HG02852 (cell line): ENCODE measurements around the gene SPTB.

Experiments
- ATAC-seq: cut with Tn5 transposase; IDR thresholded peaks from one replicate; pipeline ENCODE4 v1.9.1; 2021; ENCODE audit warnings: mild to moderate bottlenecking, moderate library complexity; ENCODE audit not compliant: unreplicated experiment

Gene SPTB

DNA sequence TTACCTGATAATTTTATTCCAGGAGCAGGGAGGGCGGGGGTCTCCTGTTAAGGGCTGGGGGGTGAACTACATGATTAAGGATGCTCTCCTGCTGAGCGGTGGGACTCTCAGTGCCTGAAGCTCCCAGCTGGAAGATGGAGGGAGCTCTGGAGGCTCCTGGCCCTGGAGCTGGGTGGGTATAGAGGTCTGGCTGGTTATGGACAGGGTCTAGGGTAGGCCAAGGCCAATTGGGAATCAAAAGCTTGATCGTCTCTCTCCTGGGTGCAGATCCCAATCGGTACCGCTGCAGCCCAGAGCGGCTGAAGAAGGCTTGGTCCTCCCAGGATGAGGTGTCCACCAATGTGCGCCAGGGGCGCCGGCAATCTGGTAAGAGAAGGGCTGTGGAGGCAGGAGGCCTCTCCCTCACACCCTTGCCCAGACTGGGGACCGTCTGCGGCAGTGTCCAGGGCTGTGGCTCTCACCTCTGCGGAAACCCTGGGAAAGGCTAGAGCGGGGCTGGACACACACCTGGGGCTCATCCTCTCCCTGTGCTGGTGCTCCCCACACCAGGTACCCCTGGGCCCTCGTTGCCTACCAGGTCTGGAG lies 147.1 kb downstream of the SPTB start:
- no peak for ATAC-seq

DNA sequence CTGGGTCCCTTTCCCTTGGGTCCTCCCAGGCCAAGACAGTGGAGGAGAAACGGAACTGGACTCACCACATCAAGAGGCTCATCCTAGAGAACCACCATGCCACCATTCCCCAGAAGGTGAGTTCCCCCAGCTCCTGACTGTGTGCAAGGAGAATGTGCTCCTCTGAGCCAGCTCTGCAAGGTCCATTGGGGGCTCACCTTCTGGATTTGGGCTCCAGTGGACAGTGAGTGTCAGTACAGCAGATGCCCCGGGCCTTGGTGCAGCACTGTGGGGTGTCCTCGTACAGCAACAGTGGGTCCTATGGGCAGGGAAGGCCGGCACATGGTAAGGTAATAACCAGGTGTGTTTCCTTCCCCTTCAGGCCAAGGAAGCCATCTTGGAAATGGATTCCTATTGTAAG lies 147.6 kb downstream of the SPTB start:
- ATAC-seq, result no peak

DNA sequence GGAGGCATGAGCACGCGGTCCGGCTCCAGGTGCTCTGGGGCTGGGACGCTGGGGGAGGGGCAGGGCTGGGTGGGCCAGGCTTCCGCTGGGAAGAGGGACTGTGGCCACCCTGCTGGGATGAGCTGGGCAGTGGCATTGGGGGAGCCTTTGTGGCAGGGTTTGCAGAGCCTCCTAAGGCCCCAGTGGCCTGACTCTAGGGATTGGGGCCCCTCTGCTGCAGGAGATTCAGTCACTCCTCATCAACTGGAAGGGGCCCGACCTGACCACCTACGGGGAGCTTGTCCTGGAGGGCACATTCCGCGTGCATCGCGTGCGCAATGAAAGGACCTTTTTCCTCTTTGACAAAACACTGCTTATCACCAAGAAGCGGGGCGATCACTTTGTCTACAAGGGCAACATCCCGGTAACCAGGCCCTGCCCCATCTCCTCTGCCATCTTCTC lies 148.5 kb downstream of the SPTB start:
- ATAC-seq, result no peak

DNA sequence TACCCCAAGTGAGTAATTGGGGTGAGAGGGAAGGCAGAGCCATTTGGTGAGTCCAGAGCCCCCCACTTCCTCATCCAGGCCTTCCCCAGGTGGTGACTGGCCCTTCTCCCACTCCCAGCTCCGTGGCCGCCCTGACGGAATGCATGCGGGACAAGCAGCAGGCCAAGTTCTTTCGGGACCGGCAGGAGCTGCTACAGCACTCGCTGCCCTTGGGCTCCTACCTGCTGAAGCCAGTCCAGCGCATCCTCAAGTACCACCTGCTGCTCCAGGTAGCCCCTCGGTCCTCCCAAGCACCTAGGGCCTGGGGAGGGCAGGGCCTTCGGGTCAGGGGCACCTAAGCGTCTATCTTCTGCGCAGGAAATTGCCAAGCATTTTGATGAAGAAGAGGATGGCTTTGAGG lies 149.0 kb downstream of the SPTB start:
- ATAC-seq, result no peak

DNA sequence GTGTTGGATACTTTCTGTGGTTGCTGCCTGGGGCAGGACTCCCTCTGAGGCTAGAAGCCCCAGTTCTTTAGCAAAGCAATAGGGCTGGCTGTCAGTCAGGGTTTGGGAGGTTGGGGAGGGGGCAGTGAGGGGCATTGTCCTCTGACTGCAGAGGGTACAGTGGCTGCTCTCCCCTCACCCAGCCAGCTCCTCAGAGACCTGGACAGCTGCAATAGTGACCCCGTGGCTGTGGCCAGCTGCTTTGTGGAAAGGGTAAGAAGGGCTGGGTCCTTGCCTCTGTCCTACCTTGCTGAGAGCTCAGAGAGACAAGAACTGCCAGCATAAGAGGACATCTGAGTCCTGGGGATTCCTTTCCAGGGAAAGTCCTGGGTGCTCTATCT lies 149.7 kb downstream of the SPTB start:
- no peak for ATAC-seq

DNA sequence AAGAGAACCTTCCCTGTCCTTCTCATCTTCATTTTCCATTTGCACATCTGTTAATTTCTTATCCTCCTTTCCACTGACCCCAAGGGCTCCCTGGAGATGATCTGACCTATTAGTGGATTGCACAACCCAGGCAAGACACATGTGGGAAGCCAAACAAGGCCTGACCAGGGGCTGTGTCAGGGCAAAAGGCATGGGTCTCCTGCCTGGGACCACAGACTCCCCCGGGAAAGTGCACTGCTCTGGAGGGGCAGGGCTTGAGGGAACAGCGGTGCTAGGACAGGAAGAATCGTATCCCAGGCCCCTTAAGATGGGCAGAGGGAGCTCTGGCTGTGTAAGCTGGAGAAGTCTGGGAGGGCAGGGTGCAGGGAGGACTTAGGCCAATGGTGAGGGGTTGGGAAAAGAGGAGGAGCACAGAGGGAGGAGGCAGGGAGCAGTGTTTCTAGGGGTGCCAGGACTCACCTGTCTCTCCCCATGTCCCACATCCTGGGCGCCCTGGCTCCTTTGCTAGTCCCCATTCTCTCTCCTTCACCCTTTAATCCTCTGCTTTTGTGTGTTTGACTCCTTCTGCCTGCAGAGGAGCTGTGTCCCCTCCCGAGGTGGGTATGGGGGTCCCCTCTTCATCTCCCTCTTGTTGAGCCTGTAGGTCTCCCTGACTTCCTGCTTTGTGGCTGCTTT lies 150.2 kb downstream of the SPTB start:
- ATAC-seq, result no peak

DNA sequence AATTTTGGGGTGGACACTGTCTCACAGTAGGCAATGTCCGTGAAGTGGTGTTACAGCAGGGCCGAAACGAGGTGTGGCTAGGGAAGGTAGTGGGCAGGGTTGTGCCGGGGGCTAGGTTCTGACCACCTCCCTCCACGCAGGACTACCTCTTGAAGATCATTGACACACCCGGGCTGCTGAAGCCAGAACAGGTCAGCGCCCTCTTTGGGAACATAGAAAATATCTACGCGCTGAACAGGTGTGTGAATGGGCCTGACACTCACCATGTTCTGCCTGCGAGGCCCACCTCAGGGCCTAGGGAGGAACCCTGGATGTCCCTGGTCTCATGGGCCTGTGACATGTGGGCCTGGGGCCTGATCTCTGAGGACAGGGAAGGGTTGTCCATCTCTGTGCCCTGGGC lies 150.9 kb downstream of the SPTB start:
- ATAC-seq, result no peak

DNA sequence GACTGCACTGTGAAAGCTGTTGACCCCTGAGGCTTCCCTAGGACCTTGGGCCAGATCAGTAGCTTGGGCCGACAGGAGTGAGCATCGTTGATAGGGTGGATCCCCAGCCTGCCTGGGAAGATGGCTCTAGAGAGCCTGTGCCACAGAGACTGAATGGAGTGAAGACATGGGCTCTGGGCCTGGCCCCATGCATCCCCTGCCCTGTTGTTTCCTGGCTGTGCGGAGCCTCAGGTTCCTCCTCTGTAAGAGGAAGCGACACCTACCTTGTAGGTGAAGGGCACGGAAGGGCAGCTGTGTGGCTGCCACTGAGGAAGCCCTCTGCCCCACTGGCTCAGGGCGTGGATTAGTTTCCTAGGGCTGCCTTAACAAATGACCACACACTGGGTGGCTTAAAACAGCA lies 151.6 kb downstream of the SPTB start:
- no peak for ATAC-seq

DNA sequence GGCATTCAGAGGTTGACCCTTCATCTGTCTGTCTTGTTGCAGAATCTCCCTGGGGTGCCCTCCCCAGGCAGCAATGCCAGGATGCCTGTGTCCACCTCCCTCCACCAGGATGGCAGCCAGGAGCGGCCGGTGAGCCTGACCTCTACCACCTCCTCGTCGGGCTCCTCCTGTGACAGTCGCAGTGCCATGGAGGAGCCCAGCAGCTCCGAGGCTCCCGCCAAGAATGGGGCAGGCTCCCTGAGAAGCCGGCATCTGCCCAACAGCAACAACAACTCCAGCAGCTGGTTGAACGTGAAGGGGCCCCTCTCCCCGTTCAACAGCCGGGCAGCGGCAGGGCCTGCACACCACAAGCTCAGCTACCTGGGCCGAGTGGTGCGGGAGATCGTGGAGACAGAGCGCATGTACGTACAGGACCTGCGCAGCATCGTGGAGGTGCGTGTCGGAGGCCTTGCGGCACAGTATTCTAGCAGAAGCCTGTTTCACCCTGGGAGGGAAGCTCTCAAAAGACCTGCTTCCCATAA lies 152.1 kb downstream of the SPTB start:
- ATAC-seq, result no peak

DNA sequence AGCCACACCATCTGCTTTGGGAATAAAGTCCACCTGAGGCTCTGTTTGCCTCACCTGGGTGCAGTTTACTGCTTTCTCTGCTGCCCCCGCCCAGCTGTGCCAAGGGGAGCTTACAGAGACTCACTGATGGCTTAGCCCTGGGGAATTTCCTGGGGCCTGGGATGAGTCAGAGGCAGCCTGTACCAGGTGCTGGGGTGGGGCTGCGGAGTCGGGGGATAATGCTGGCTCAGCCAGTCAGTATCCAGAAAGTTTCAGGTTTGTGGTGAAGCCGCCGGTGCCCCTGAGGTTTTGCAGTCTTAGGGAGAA lies 153.2 kb downstream of the SPTB start:
- peak; percentile 54 for ATAC-seq

DNA sequence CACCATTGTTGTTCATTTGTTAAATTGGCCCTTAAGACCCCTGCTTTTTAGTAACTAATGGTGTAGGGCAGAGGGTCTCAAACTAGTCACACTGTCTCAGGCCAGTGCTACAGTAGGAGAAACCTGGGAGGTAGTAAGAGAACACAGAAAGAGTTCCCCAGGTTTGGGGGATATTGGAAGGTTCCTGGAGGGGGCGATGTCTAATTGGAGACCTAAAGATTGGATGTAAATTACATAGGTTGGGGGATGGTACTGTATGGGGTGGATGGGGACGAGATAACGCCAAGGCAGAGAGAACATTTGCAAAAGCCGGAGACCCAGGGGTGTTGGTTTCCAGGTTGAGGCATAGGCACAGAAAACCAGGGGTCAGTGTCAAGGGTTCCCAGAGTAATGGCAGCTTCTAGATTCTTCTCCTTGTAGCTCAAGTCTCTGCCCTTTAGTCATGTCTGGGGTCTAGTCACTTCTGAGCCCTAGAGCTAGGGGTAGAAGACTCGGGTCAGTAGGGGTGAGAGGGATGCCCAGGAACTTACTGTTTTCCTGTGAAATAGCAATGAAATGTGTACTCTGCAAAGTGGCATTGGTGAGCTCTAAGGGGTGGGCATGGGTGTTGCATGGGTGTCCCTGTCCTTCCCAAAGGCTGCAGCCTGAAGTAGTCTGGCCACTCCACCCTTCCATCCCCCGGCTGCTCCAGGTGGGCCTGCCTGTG lies 153.7 kb downstream of the SPTB start:
- no peak for ATAC-seq

DNA sequence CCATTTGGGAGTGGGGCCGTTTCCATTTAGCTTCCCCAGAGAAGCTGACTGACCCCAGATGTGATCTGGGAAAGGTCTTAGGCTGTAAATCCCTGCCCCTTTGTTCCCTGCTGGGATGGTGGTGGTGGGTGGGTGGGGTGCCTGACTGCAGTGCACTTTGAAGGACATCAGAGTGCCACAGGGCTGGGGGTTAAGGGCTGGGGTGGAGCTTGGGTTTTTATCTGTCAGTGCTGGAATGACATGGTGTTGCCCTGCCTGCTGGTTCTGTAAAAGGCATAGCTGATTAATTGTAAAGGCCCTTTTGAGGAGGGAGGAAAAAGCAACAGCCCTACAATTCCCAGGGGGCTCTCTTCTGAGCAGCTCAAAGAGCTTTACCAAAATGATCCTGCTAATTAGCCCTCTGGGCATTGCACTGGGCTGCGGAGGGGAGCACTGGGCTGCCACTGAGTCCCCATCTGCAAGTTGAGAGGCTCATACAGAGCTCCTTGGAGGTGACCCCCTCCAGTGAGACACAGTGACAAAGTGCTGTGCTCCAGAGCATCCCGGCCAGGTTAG lies 154.4 kb downstream of the SPTB start:
- ATAC-seq, result no peak

DNA sequence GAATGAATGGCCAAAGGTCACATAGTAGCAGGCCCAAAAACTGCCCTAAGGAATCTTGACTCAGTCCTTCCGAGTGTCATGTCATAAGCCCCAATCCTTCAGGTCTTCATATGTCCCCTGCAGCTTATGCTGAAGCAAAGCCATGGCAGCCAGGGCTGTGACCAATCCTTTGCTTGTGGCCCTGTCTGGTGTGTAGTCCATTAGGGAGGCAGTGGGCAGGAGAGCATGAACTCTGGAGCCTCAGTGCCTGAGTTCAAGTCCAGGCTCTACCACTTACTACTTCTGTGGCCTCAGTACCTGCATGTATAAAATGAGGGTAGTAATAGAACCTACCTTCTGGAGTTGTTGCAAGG lies 155.2 kb downstream of the SPTB start:
- ATAC-seq, result no peak

DNA sequence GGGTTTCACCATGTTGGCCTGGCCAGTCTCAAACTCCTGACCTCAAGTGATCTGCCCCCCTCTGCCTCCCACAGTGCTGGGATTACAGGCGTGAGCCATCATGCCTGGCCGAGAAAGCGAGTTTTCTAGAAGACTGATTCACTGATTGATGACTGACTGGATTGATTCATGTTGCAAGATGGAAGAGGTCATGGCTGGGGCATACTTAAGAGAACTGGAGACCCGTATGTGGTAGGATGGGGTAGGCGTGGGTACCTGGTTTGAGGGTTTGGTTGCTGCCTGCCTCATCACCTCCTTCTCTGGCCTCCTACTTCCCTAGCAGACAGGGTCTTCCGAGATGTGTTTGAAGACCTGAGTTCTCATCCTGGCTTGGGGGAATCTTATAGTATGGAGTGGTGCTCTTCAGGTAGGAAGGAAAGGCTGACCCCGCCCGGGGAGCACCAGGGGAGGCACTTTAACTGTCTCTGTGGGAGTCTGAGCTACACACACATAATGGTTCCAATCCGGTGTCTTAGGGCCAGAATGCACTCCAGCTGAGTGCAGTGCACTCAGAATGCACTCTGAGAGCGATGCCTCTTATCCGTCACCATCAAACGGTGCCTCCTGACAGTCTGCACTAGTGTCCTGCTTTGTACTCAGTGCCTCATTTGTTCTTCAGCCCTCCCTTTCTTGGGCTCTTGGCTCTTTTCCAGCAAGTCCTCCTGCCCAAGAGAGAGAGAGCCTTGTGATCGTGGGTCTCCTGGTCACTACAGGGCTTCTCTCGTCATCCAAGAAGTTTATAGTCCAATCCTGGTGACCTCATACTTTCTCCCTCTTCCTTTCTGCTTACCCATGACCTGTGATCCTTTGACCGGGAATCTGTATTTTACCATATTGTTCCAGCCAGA lies 155.8 kb downstream of the SPTB start:
- ATAC-seq, result no peak

DNA sequence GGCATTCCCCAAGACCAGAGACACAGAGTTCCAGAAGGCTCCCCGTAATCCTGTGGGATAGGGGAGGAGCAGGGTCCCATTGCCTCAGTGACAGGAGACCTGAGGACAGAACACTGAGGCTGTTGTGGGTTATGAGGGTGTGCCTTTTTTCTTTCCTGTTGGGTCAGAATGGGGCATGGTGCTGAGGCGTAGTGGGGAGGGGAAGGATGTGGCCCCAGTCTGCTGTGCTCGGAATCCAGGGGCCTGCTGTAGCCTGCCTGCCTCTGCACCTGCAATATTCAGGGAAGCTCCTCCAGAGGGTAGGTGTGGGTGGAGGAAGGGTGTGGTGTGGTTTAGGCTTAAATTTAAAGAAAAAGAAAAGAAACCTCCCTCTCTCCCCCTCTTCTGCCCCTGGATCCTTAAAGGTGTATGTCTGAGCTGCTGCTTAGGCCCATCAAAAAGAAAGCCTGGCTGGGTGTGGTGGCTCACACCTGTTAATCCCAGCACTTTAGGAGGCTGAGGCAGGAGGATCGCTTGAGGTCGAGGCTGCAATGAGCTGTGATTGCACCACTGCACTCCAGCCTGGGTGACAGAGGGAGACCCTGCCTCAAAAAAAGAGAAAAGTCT lies 156.8 kb downstream of the SPTB start:
- ATAC-seq, result no peak

DNA sequence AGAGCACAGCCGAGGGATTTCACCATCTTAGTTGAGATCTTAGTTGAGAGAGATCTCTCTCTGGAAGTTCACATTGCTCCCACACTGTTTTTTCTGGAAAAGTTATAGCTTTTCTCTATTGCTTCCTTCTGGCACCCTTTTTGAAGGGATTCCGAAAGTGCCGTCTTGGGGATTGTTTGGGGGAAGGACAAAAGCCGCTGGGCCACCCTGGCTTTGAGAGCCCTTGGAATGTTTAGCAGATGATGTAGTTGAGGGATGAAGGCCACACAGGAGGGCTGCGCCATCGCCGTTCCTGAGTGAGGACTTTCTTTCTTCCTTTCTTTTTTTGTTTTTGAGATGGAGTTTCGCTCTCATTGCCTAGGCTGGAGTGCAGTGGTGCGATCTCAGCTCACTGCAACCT lies 157.8 kb downstream of the SPTB start:
- no peak for ATAC-seq

DNA sequence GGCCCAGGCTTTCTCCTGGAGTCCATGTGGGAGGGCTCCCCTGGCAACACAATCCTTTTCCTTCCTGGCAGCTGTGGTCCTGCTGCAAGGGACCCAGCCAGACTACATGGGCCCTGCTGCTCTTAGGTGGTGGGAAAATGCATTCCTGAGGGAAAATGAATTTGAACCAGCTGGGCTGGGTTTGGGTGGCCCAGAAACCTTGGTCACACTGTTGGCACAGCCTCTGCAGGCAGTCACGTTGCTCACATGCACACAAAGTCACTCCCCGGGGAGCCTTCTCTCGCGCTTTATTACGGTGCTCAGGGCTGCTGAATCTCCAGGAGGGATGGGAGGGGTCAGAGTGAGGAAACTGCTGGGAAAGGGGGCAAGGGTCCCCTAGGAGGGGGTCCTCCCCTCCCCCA lies 158.3 kb downstream of the SPTB start:
- ATAC-seq, result no peak

DNA sequence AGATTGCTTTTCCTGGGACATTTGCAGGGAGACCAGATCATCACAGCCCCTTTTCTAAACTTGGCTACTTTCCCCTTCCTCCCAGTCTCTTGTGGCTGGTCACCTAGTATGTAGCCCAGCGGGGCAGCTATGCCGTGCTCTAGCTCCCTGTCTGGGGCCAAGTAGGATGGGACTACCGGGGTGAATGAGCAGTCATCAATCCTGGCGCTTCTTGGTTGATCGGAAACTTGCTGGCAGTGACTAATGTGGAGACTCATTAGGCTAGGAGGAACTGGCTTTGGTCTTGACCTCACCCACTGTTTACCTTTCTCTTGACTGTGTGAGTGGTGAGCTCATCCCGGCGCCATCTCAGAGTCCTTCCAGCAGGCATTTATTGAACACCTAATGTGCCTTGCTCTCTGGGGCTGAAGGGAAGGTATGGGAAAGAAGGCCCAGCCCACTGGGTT lies 159.6 kb downstream of the SPTB start:
- no peak for ATAC-seq

DNA sequence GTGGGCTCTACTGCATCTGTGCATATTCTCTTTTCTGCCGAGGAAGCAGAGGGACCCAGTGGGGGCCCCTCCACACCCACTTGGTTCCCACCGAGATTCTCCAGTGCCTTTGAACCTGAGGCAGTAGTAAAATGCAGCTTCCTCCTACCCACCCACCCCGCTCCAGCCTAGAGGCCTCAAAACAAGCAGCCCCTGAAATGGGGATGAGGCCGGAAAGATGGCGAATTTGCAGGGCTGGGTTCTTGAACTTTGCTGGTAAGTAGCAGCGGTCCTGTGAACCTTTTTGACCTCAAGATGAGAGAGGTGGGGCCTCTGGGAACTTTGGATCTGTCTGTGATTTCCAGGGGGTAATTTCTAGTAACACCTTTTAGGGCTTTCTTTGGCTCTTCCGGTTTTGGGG lies 160.1 kb downstream of the SPTB start:
- no peak for ATAC-seq

DNA sequence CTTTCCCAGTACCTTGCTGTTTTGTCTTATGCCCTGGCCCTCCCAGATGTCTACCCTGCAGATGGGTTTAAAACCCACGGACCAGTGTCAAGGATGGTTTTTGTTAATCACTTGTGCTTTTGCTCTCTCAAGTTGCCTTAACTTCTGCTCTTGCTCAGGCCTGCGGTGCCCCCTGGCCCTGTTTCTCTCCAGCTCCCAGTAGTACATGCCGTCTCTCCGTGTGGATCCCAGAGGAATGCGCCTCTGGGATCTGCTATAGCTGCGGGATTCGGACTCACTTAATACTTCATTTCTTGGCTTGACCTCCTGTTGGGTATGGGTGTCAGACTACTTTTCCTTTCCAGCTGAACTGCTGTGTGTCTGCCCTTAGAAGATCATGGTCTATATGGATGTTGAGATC lies 160.9 kb downstream of the SPTB start:
- ATAC-seq, result no peak

DNA sequence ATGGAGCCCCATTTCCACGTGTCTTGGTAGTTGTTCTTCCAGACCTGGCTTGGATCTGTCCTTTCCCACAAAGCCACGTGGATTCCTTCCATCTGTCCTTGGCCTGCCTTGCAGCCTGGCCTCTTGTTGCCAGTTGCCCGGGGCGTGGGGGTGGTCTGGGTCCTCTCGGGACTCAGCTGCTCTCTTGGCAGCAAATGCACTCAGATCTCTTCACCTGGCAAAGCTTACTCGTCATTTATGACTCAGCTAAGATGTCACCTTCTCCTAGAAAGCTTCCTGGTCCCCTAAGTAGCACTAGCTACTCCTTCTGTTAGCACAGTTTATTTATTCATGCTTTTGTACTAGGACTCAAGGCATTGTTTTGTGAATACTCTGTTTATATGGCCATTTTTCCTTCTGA lies 161.8 kb downstream of the SPTB start:
- no peak for ATAC-seq
